Epithelial cell of proximal tubule (primary cell): ENCODE results near the gene MGAT4A. TPM values are rescaled to one million over a fixed set of nuclear protein-coding genes. Genes with fewer than 3 reads are reported as not detected.

Source experiments
- DNase-seq: peaks from one replicate; pipeline ENCODE4 v3.0.0-alpha.2; 2011; ENCODE audit warnings: low read depth
- H3K4me3 ChIP-seq: 2 replicates; pipeline ENCODE4 v1.5.1; 2011; ENCODE audit warnings: low read depth, mild to moderate bottlenecking, low read length
- CTCF ChIP-seq: conservative IDR thresholded peaks from 2 replicates; pipeline ENCODE4 v1.5.1; 2012; ENCODE audit warnings: low read depth, mild to moderate bottlenecking, low read length
- total RNA-seq: library from RNA; depleted of rRNA; stranded (reverse); fragments of >200 nt; gene quantifications from 2 replicates; pipeline ENCODE4 v1.2.3, GENCODE V29; 2015

Gene MGAT4A
- 1.5 and 4.4 TPM in 2 replicates for total RNA-seq

GRCh38 chr2:98731041-98731893, at the start of gene MGAT4A:
MGAT4A (minus strand) TSS chr2:98731132; CDS start chr2:98726332, 4,800 bp downstream.
- no peak for DNase-seq

GRCh38 chr2:98778741-98779483, 48.0 kb upstream of the MGAT4A start:
- H3K4me3 ChIP-seq = no peak overlapping the region
- no peak for DNase-seq
- TF ChIP-seq CTCF = no peak

More at GRCh38 chr2:98731041-98731893, at the start of gene MGAT4A:
- TF ChIP-seq CTCF = no peak
- H3K4me3 ChIP-seq = peak within 1 kb of the TSS; percentile 66

GRCh38 chr2:98778151-98778550, 47.2 kb upstream of the MGAT4A start:
- no peak overlapping the region for H3K4me3 ChIP-seq
- TF ChIP-seq CTCF = no peak
- no peak for DNase-seq

GRCh38 chr2:98777710-98778109, 46.8 kb upstream of the MGAT4A start:
- no peak for TF ChIP-seq CTCF
- no peak for DNase-seq
- no peak overlapping the region for H3K4me3 ChIP-seq

GRCh38 chr2:98777076-98777475, 46.1 kb upstream of the MGAT4A start:
- no peak overlapping the region for H3K4me3 ChIP-seq
- no peak for TF ChIP-seq CTCF
- DNase-seq = no peak

GRCh38 chr2:98776136-98776535, 45.2 kb upstream of the MGAT4A start:
- TF ChIP-seq CTCF = no peak

More at GRCh38 chr2:98776136-98776535, 45.2 kb upstream of the MGAT4A start:
- no peak overlapping the region for H3K4me3 ChIP-seq
- no peak for DNase-seq
